COLO668 (cell line): ENCODE results near the gene ENTHD1.
A peak's percentile ranks its signal among the peaks of the same experiment; 100 is the strongest.

Experiments
- DNase-seq: peaks from one replicate; lab custom pipeline; 2025; ENCODE audit not compliant: unreplicated experiment; lab: John Stamatoyannopoulos, UW

ENTHD1 gene

DNA sequence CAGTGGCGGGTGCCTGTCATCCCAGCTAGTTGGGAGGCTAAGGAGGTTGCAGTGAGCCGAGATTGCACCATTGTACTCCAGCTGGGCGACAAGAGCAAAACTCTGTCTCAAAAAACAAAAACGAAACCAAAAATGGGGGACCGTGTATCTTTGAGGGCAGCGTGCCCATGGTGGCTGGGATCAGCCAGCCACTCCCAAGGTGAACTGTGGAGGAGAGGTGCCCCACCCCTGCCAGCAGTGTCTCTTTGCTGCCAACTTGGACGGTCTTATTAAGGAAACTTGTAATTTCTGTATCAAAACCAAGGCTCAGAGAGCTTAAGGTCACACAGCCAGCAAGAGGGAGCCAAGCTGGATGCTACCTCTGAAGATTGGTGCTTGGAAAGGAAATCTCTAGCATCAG, 175.4 kb downstream of the ENTHD1 start:
- no peak for DNase-seq

DNA sequence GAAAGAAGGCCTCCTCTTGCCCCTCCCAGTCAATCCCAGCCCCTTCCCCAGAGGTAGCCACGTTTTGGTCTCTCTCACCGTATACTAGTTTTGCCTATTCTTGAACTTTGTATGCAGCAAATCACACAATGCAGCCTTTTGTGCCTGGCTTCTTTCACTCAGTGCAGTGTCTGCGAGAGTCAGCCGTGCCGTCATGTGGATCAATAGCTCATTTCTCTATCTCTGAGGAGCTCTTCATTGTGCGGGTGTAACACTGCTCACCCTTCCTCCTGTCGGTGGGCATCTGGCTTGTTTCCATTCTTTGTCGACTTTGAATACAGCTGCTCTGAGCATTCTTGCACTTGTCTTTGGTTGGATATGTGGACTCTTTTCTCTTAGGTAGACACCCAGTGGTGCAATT, 176.5 kb downstream of the ENTHD1 start:
- no peak for DNase-seq

GRCh38 chr22:39716534-39716933, 177.0 kb downstream of the ENTHD1 start:
- DNase-seq: no peak

DNA sequence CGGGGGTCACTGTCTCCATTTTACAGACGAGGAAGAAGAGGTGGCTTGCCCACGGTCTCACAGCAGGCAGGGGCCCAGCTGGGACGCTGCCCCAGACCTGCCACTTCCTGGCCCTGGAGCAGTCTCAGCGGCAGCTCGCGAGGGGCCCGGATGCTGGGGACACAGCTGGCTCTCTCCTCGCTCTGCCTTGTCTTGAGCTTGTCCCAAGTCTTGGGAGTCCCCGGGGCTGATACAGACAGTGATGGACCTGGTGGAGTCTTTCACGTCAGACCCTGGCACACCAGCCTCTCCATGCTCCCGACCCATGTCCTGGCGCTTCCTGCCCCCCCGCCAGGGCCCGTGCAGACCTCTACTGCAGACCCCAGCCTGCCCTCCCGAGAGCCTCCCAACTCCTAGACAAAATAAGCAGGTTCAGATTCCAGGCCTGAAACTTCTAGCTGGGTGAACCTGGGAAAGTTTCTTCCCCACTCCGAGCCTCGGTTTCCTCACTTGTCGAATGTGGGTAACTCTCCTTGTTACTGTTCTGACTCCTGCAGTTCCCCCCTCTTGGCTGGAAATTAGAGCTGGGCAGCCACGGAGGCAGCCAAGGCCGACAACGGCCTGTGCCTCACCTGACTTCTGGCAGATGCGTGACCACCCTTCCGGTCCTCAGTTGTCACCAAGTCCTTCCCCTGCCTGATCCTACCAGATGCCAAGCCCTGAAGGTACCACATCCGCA, 177.6 kb downstream of the ENTHD1 start:
- DNase-seq: no peak

- no peak for DNase-seq
Measured at GRCh38 chr22:39714321-39714720, 179.2 kb downstream of the ENTHD1 start.

GRCh38 chr22:39713799-39714290, 179.7 kb downstream of the ENTHD1 start:
- DNase-seq: no peak

DNA sequence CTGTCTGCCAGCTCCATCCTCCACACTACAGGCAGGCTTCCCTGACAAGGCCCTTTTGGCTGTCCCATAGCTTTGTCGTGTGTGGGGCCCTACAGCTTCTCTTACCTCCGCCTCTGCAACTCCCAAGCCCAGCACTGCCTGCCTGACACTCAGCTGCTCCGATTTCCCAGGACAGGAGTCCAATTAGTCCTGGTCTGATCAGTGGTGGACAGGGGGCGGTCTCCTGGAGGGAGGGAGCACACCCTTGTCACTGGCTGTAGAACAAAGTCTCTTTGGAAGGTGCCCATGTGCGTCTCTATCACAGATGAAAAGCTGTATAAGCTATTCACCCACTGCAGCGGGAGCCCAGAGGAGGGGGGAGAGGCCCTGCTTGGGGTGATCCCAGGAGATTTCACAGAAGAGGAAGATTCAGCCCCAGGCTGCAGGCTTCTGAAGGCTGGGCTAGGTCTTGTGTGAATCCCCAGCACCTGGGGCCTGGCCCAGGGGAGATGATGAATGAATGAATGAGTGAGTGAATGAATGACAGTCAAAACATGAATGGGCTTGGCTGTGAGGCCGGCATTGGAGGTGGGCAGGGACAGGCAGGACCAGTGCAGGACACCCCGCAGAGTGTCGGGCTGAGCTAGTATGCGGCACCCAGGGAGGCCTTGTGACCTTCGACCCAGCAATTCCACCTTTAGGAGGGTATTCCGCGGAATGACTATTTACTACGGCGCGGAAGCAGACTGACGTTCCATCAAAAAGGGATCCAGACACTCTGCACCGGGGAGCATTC, 180.6 kb downstream of the ENTHD1 start:
- no peak for DNase-seq

GRCh38 chr22:39712081-39712480, 181.5 kb downstream of the ENTHD1 start:
- DNase-seq: no peak

DNA sequence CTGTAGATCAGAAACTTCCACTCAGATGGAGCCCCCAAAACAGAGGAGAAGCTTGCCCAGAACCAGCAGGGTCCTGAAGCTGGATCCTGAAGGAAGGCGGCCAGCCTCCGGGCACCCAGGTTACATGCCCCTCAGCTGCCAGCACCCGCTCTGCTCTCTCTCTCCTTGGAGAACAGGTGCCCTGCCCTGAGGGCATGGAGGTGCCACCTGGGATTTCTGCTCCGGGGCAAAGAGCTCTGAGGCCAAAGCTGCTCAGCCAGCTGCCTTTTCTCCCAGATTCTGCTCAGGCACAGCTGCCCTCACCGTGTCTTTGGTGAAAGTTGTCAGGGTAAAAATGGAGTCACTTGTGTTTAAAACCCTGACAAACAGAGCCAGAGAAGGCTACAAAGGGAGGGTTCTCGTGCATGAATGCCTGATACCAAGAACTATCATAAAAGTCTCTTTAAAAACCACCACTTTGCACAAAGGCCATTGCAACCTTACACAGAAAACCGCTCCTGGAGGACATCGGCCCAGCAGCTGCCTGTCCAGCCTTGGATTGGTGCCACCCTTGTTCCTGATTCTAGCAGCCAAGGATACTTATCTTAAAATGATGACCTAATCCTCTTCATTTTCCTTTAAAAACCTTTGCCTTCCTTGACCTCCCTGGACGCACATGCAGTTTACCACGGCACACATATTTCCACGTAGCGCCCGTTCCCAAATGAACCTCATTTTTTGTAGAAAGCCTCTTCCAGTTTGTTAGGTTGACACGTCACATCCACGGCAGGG, 183.0 kb downstream of the ENTHD1 start:
- peak; percentile 51 for DNase-seq

DNA sequence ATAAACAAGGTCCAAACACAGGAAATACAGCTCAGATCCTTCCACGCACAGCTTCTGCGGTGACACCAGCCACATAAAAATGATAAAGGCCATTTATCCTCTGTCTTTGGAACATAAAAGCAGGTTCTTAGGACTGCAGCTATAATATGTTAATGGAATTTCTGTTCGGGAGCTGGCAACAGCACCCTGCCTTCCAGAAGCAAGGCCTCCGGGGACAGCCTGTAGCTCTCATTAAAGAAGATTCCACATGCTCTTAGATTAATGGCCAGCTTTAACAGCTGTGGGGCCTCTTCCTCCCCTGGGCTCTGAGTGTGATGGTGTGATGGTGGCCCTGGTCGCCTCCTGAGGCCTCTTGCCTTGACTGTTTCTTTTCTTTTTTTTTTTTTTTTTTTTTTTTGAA, 185.7 kb downstream of the ENTHD1 start:
- no peak for DNase-seq

DNA sequence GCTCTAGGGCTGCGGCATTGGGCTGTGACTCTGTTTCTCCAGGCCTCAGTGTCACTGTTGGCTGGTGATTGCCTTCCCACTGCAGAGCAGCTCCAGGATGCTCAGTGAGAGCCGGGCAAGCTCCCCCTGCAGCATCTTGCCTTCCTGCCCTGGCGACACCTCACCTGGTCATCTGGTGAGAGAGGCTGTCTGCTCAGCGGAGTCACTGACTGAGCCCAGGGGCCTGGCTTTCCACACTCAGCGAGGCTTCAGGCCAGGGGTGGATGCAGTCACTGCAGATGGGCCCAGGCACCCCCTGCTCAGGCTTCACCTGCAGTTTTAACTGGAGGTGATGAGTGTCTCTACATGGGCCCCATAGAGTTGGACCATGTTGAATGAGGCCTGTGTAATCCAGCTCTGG, 186.2 kb downstream of the ENTHD1 start:
- DNase-seq: no peak

- no peak for DNase-seq
Measured at GRCh38 chr22:39706376-39707140, 187.0 kb downstream of the ENTHD1 start.

- DNase-seq: no peak
Measured at GRCh38 chr22:39705386-39705785, 188.2 kb downstream of the ENTHD1 start.

DNA sequence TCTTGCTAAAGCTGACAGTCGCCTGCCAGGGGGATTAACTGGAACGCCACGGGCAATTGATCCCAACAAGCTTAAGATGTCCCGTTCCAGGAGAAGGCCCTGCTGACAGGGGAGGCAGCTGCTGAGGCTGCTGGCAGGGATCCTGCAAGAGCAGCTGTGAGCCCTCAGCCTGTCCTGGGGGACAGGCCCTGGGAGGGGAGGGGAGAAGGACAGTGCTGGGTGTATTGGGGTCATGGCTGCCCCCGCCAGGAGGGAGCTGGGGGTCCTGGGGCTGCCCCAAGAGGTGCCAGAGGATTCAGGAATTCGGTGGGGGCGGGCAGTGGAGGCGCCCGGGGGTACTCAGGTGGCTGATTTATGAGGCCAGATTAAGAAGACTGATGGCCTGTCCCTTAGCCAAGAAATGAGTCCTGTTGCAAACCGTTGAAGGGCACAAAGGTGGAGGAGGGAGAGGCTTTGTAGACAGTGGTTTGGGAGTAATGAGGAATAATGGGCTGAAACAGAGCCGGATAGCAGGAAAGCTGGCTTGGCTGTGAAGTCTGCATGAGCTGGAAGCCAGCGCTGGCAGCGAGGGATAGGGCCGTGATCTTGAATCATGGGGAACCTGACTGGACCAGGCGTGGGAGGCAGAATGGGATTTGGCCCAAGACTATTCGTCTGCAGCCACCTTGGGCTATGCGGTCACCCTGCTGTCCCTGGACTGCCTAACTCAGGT, 189.5 kb downstream of the ENTHD1 start:
- no peak for DNase-seq

GRCh38 chr22:39703091-39703490, 190.5 kb downstream of the ENTHD1 start:
- DNase-seq: no peak

DNA sequence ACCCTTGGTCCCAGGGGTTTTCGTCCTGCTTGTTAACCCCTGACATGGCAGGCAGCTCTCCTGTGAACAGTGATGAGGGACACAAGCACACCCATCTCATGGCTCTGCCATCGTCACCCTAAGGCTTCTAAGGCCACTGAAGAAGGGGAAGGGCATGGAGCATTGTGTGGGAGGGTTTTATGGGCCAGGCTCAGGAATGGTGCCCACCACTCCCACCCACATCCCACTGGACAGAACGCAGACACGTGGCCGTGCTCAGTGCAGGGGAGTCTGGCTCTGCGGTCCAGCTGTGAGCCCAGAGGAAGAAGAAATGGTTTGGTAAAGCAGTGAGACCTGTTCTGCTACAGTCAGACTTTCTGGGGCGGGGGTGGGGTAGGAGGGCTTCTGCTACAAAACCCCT, 193.0 kb downstream of the ENTHD1 start:
- no peak for DNase-seq

GRCh38 chr22:39699631-39700360, 193.8 kb downstream of the ENTHD1 start:
- peak; percentile 76 for DNase-seq

DNA sequence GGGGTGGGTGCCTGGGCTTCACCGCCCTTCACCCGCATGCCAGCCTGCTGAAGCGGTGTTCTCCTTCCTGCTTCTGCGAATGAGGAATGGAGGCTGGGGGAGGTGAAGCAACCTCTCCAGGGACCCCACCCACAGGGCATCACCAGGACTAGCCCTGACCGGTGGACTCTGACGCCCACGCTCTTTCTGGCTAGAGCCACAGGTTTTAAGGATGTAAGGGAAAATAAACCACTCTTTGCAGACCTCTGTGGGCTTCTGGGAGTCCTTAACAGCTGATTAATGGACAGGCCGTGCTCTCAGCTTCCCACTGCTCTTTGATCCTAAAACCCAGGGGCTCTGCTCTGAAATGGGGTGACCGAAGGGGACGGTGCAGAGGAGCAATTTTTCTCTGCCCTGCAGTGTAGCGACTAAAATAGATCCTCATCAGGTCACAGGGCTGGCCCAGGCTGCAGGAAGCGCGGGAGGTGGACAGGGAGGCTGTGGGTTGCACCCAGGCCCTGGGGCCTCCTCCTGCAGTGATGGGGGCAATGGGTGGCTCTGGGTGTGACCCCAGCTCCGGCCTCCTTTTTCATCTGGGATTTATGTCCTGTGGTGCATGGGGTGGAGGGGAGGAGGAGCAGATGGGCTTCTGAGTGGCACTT, 195.7 kb downstream of the ENTHD1 start:
- DNase-seq: no peak

DNA sequence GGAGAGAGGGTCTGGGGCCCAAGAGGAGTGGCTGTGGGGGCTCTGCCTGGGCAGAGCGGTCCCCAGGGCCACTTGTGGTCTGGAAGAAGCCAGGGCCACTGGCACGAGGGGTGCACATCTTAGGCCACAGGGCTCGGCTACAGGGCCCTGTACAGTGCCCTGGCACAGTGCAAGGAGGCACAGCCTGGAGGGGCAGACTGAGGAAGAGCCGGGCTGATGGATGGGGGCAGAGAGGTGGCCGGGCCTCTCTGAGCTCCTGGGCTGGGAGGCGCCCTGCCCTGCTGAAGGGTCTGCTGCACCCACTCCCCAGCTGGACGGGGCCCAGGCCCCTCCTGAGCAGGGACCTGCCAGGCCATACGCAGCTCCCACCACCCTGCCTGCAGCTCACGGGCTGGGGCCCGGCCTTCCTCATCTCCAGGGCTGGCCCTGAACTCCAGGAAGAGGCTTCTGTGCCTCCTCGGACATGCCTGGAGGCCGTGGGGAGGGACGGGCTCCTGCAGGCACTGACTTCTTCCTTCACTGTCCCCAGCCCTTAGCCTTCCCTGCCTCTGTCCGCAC, 199.5 kb downstream of the ENTHD1 start:
- DNase-seq: no peak
